H9 (cell line): Measurements from ENCODE around the gene LMBR1. TPM values are rescaled to one million over a fixed set of nuclear protein-coding genes. Genes with fewer than 3 reads are reported as not detected.

ENCODE experiments used
- DNase-seq: peaks from one replicate; pipeline ENCODE4 v3.0.0-alpha.2; 2017
- H2AFZ ChIP-seq: one replicate; pipeline ENCODE4 v1.6.1; 2013; ENCODE audit warnings: mild to moderate bottlenecking, low read length, control low read depth, moderate library complexity
- H2AK5ac ChIP-seq: 2 replicates; pipeline ENCODE4 v1.6.1; 2013; ENCODE audit warnings: low read length, control low read depth, mixed read lengths; ENCODE audit not compliant: insufficient read length
- H2BK120ac ChIP-seq: one replicate; pipeline ENCODE4 v1.6.1; 2013; ENCODE audit warnings: low read depth, mild to moderate bottlenecking, low read length, control low read depth, inconsistent platforms; ENCODE audit not compliant: poor library complexity, severe bottlenecking
- H2BK12ac ChIP-seq: 2 replicates; pipeline ENCODE4 v1.6.1; 2013; ENCODE audit warnings: low read length, control low read depth, mixed read lengths, low read depth; ENCODE audit not compliant: insufficient read length
- H2BK15ac ChIP-seq: 2 replicates; pipeline ENCODE4 v1.6.1; 2013; ENCODE audit warnings: low read depth, low read length, control low read depth
- H2BK20ac ChIP-seq: one replicate; pipeline ENCODE4 v1.6.1; 2013; ENCODE audit warnings: low read depth, mild to moderate bottlenecking, low read length, control low read depth, inconsistent platforms; ENCODE audit not compliant: poor library complexity, severe bottlenecking
- H2BK5ac ChIP-seq: 2 replicates; pipeline ENCODE4 v1.6.1; 2013; ENCODE audit warnings: low read length, control low read depth, mixed read lengths; ENCODE audit not compliant: insufficient read length
- H3K14ac ChIP-seq: 2 replicates; pipeline ENCODE4 v1.6.1; 2013; ENCODE audit warnings: low read length, control low read depth; ENCODE audit not compliant: insufficient read depth
- H3K18ac ChIP-seq: 2 replicates; pipeline ENCODE4 v1.6.1; 2013; ENCODE audit warnings: low read depth, mild to moderate bottlenecking, mixed read lengths, low read length, control low read depth; ENCODE audit not compliant: insufficient read length
- H3K23ac ChIP-seq: 2 replicates; pipeline ENCODE4 v1.6.1; 2013; ENCODE audit warnings: low read length, control low read depth, mixed read lengths, low read depth; ENCODE audit not compliant: insufficient read length
- H3K23me2 ChIP-seq: 2 replicates; pipeline ENCODE4 v1.6.1; 2013; ENCODE audit warnings: low read depth, mild to moderate bottlenecking, mixed read lengths, low read length, control low read depth; ENCODE audit not compliant: insufficient read length, poor library complexity, severe bottlenecking
- H3K27ac ChIP-seq: 2 replicates; pipeline ENCODE4 v1.5.1; 2013; ENCODE audit warnings: low read length, control low read depth, mixed read lengths, low read depth; ENCODE audit not compliant: insufficient read length
- H3K27me3 ChIP-seq: 2 replicates; pipeline ENCODE4 v1.6.1; 2013; ENCODE audit warnings: low read length, control low read depth, inconsistent platforms; ENCODE audit not compliant: insufficient read depth
- H3K4ac ChIP-seq: 2 replicates; pipeline ENCODE4 v1.6.1; 2013; ENCODE audit warnings: low read depth, mild to moderate bottlenecking, control low read depth, inconsistent platforms, low read length, moderate library complexity
- H3K4me1 ChIP-seq: 2 replicates; pipeline ENCODE4 v1.6.1; 2013; ENCODE audit warnings: low read length, control low read depth, inconsistent platforms; ENCODE audit not compliant: insufficient read depth
- H3K4me2 ChIP-seq: 2 replicates; pipeline ENCODE4 v1.6.1; 2013; ENCODE audit warnings: low read length, control low read depth, mixed read lengths; ENCODE audit not compliant: insufficient read length, insufficient read depth
- H3K56ac ChIP-seq: 2 replicates; pipeline ENCODE4 v1.6.1; 2013; ENCODE audit warnings: low read depth, mild to moderate bottlenecking, mixed read lengths, low read length, control low read depth; ENCODE audit not compliant: insufficient read length
- H3K79me1 ChIP-seq: 2 replicates; pipeline ENCODE4 v1.6.1; 2013; ENCODE audit warnings: low read depth, mild to moderate bottlenecking, moderate library complexity, low read length, control low read depth, inconsistent platforms; ENCODE audit not compliant: insufficient read depth, poor library complexity, severe bottlenecking
- H3K79me2 ChIP-seq: 2 replicates; pipeline ENCODE4 v1.6.1; 2013; ENCODE audit warnings: low read length, control low read depth, inconsistent platforms; ENCODE audit not compliant: insufficient read depth
- H3K9ac ChIP-seq: 2 replicates; pipeline ENCODE4 v1.6.1; 2013; ENCODE audit warnings: low read length, control low read depth, mixed read lengths; ENCODE audit not compliant: insufficient read length; ENCODE audit errors: extremely low read depth
- H3K9me3 ChIP-seq: one replicate; pipeline ENCODE4 v1.6.1; 2013; ENCODE audit warnings: low read depth, low read length, inconsistent platforms; ENCODE audit not compliant: control insufficient read depth
- H3T11ph ChIP-seq: one replicate; pipeline ENCODE4 v1.6.1; 2013; ENCODE audit warnings: mild to moderate bottlenecking, low read length, control low read depth, inconsistent platforms
- H4K20me1 ChIP-seq: one replicate; pipeline ENCODE4 v1.6.1; 2013; ENCODE audit not compliant: control insufficient read depth, insufficient read length, insufficient read depth
- H4K5ac ChIP-seq: 2 replicates; pipeline ENCODE4 v1.6.1; 2013; ENCODE audit warnings: low read depth, mild to moderate bottlenecking, mixed read lengths, low read length, control low read depth; ENCODE audit not compliant: insufficient read length
- H4K8ac ChIP-seq: replicated peaks from 2 replicates; pipeline ENCODE4 v1.6.1; 2013; ENCODE audit warnings: low read length, control low read depth, mixed read lengths, low read depth; ENCODE audit not compliant: insufficient read length
- H4K91ac ChIP-seq: 2 replicates; pipeline ENCODE4 v1.6.1; 2013; ENCODE audit warnings: low read depth, mild to moderate bottlenecking, moderate library complexity, mixed read lengths, low read length, control low read depth; ENCODE audit not compliant: insufficient read length
- H3K27ac Mint-ChIP-seq, 3 experiments: 2 replicates in 2 of 3; 3 replicates in 1 of 3; pipeline ENCODE4 v1.8.0; 2020 to 2021; ENCODE audit warnings: mixed read lengths in 3 of 3, mild to moderate bottlenecking in 1 of 3, moderate library complexity in 1 of 3
- H3K27me3 Mint-ChIP-seq: 2 replicates; pipeline ENCODE4 v1.8.0; 2021; ENCODE audit warnings: low read depth, mild to moderate bottlenecking, moderate library complexity, mixed read lengths
- H3K36me3 Mint-ChIP-seq, 3 experiments: 2 replicates in 2 of 3; 3 replicates in 1 of 3; pipeline ENCODE4 v1.8.0; 2020 to 2021; ENCODE audit warnings: low read depth in 3 of 3, mixed read lengths in 3 of 3; ENCODE audit not compliant: insufficient read depth in 1 of 3
- H3K4me1 Mint-ChIP-seq, 2 experiments: 2 replicates each; pipeline ENCODE4 v1.8.0; 2020; ENCODE audit warnings: mixed read lengths in 2 of 2
- H3K4me3 Mint-ChIP-seq, 2 experiments: 2 replicates in 1 of 2; 3 replicates in 1 of 2; pipeline ENCODE4 v1.8.0; 2020 to 2021; ENCODE audit warnings: mild to moderate bottlenecking in 2 of 2, mixed read lengths in 2 of 2, moderate library complexity in 1 of 2
- H3K9me3 Mint-ChIP-seq, 2 experiments: 2 replicates in 1 of 2; 3 replicates in 1 of 2; pipeline ENCODE4 v1.8.0; 2020; ENCODE audit warnings: mild to moderate bottlenecking in 2 of 2, mixed read lengths in 2 of 2, moderate library complexity in 1 of 2
- CTCF ChIP-seq: fragments of 200-600 bp; sonication (generic); conservative IDR thresholded peaks from 3 replicates; pipeline ENCODE4 v1.8.0; 2021; ENCODE audit warnings: antibody characterized with exemption, mild to moderate bottlenecking
- WGBS: extraction: QIAGEN DNeasy Blood & Tissue Kit; methylation state at CpG from one replicate; pipeline ENCODE4 v1.1.7; 2013; ENCODE audit warnings: missing lambda C conversion rate, low lambda C conversion rate, mixed read lengths; ENCODE audit not compliant: insufficient read length; ENCODE audit errors: extremely low coverage; 5-methylcytosine and 5-hydroxymethylcytosine counted together
- total RNA-seq: library from RNA; stranded (reverse); gene quantifications from 2 replicates; pipeline ENCODE4 v1.2.1, GENCODE V29; 2021

The LMBR1 gene
- total RNA-seq, 1 experiment from 2014 or later: 62.3 TPM

DNA sequence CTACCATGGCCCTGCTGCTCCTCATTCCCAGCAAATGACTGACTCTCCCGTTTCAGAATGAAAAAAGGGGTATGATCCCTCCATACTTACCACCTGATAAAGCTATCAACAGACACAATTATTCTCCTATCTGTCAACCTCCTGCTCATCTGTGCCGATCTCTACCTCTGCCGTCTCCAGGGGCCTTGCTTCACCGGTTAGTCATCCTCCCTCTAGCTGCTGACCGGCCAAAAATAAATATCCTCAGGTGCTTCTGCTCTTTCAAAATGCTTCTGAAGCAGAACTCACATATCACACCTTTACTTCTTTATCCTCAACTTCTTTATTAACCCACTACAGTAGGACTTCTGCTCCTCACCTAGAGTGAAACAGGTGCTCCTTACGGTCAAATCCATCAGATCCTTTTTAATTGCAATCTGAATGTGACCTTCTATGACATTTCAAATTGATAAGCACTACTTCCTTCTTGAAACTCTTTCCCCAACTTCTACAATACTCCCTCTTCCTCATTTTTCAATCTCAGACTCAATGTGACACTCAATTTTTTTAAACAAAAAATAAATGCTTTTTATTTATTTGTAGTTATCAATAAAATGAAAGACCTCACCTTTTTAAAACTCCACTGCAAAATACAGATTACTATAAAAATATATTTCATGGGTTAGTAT, 63.2 kb downstream of the LMBR1 start:
- no peak overlapping the region for H4K5ac ChIP-seq
- no peak overlapping the region for H3K23ac ChIP-seq
- Mint-ChIP-seq H3K27ac (peak overlapping the region in 1 of 3 experiments; percentile 8; a peak in 2 of 7 replicates), H3K4me1 (no peaks in the 10 kb centered on the region), H3K36me3 (peaks cover 4 to 11% (median 5%) of the 10 kb centered on the region in 3 experiments; a peak in 5 of 7 replicates), H3K9me3 (no peaks in the 10 kb centered on the region), H3K27me3 (no peaks in the 10 kb centered on the region), H3K4me3 (no peak overlapping the region)
- no peak overlapping the region for H3K56ac ChIP-seq
- H4K8ac ChIP-seq: no peak overlapping the region
- no peak overlapping the region for H3K9ac ChIP-seq
- no peaks in the 10 kb centered on the region for H3K27me3 ChIP-seq
- H3K14ac ChIP-seq: no peak overlapping the region
- H3K27ac ChIP-seq: no peak overlapping the region
- no peaks in the 10 kb centered on the region for H3K79me1 ChIP-seq
- H2BK5ac ChIP-seq: no peak overlapping the region
- no peaks in the 10 kb centered on the region for H3K9me3 ChIP-seq
- H2AK5ac ChIP-seq: no peak overlapping the region
- no peak overlapping the region for H2BK120ac ChIP-seq
- no peak overlapping the region for H4K91ac ChIP-seq
- no peaks in the 10 kb centered on the region for H3K23me2 ChIP-seq
- no peak for TF ChIP-seq CTCF
- WGBS: no CpG with 5 or more reads among the region's 6 CpGs
- no peaks in the 10 kb centered on the region for H4K20me1 ChIP-seq
- no peaks in the 10 kb centered on the region for H3K4me1 ChIP-seq
- H3T11ph ChIP-seq: no peak overlapping the region
- DNase-seq: no peak
- H2BK15ac ChIP-seq: no peak overlapping the region
- H3K4ac ChIP-seq: no peak overlapping the region
- no peaks in the 10 kb centered on the region for H3K79me2 ChIP-seq
- no peak overlapping the region for H2AFZ ChIP-seq
- H2BK12ac ChIP-seq: no peak overlapping the region
- no peak overlapping the region for H2BK20ac ChIP-seq
- no peak overlapping the region for H3K18ac ChIP-seq
- no peak overlapping the region for H3K4me2 ChIP-seq
